ENCODE results near the gene SCN1A. TPM values are rescaled to one million over a fixed set of nuclear protein-coding genes. Genes with fewer than 3 reads are reported as not detected.

Gene SCN1A
- total and polyA plus RNA-seq, 10 of the 15 experiments (the other 5 are each of a cell fraction or from before 2014, with no cell fraction given): not detected

GRCh38 chr2:165967746-165968145, 160.1 kb downstream of the SCN1A start:
- TF ChIP-seq ZNF207 (IDR thresholded peaks at IDR 0.05; ENCODE audit: borderline replicate concordance) (no peak), POLR2A (IDR thresholded peaks at IDR 0.05; ENCODE audit: low read depth, low read length) (no peak), FOS (IDR thresholded peaks at IDR 0.05; ENCODE audit: borderline replicate concordance, extremely low read depth, insufficient read length) (no peak)
- Histone ChIP-seq H2AFZ (ENCODE audit: control insufficient read depth, low read depth, low read length) (no peak overlapping the region), H3K36me3 (ENCODE audit: control insufficient read depth in 2 of 2, insufficient read depth in 2 of 2, low read length in 1 of 2) (no peaks in the 10 kb centered on the region), H3K4me1 (ENCODE audit: control insufficient read depth, insufficient read depth, low read length) (no peaks in the 10 kb centered on the region), H3K4me2 (ENCODE audit: control insufficient read depth, insufficient read depth) (no peak overlapping the region), H3K27me3 (replicated peaks in 1 of 2; ENCODE audit: control insufficient read depth in 2 of 2, insufficient read depth in 2 of 2, low read length in 1 of 2) (no peaks in the 10 kb centered on the region), H3K79me2 (ENCODE audit: control insufficient read depth, insufficient read depth, low read length) (no peaks in the 10 kb centered on the region), H3K4me3 (no peak overlapping the region), H3K9me3 (replicated peaks; ENCODE audit: control insufficient read depth, insufficient read depth, low read length) (no peaks in the 10 kb centered on the region), H4K20me1 (ENCODE audit: control insufficient read depth, insufficient read depth) (no peaks in the 10 kb centered on the region), H3K27ac (ENCODE audit: control insufficient read depth, insufficient read depth) (no peak overlapping the region), H3K9ac (ENCODE audit: control insufficient read depth, insufficient read depth, low read length) (no peak overlapping the region)
- BruUV-seq (replicated peaks): no TSS peak
- ChIA-PET CTCF (no interaction called here), SMC1A (ENCODE audit: uncharacterized antibody, unreplicated experiment) (no interaction called here), RAD21 (ENCODE audit: unreplicated experiment) (no interaction called here), POLR2A (no interaction called here)
- no peak for FAIRE-seq
- no peak for ATAC-seq
- no peak for DNase-seq (ENCODE audit: low read depth, low spot score)
- in situ Hi-C loops (cut with MboI): no loop called here
- 0% methylated on average over 3 of the region's 3 CpGs for WGBS (ENCODE audit: insufficient coverage, insufficient replicate concordance, low lambda C conversion rate, missing lambda C conversion rate)
- intact Hi-C loops (cut with micrococcal nuclease; ENCODE audit: unreplicated experiment): no loop called here

DNA sequence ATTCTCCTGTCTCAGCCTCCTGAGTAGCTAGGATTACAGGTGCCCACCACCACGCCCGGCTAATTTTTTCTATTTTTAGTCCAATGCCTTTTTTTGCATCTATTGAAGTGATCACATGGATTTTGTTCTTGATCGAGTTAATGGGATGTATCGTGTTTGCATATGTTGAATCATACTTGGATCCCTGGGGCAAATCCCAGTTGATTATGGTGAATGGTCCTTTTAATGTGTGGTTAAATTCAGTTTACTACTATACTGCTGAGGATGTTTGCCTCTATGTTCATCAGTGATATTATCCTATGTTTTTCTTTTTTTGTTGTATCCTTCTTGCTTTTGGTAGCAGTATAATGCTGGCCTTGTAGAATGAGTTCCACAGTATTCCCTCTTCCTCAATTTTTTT, 166.0 kb downstream of the SCN1A start:
- Histone ChIP-seq H3K27me3 (replicated peaks in 1 of 2; ENCODE audit: control insufficient read depth in 2 of 2, insufficient read depth in 2 of 2, low read length in 1 of 2) (no peaks in the 10 kb centered on the region), H3K4me2 (ENCODE audit: control insufficient read depth, insufficient read depth) (no peak overlapping the region), H3K79me2 (ENCODE audit: control insufficient read depth, insufficient read depth, low read length) (no peaks in the 10 kb centered on the region), H3K4me1 (ENCODE audit: control insufficient read depth, insufficient read depth, low read length) (no peaks in the 10 kb centered on the region), H3K27ac (ENCODE audit: control insufficient read depth, insufficient read depth) (no peak overlapping the region), H3K9me3 (replicated peaks; ENCODE audit: control insufficient read depth, insufficient read depth, low read length) (no peaks in the 10 kb centered on the region), H2AFZ (ENCODE audit: control insufficient read depth, low read depth, low read length) (no peak overlapping the region), H4K20me1 (ENCODE audit: control insufficient read depth, insufficient read depth) (no peaks in the 10 kb centered on the region), H3K36me3 (ENCODE audit: control insufficient read depth in 2 of 2, insufficient read depth in 2 of 2, low read length in 1 of 2) (no peaks in the 10 kb centered on the region), H3K9ac (ENCODE audit: control insufficient read depth, insufficient read depth, low read length) (no peak overlapping the region), H3K4me3 (no peak overlapping the region)
- SMC1A ChIA-PET (ENCODE audit: uncharacterized antibody, unreplicated experiment): no interaction called here
- FAIRE-seq (no peak), ATAC-seq (no peak), DNase-seq (ENCODE audit: low read depth, low spot score) (no peak)
- intact Hi-C loops (cut with micrococcal nuclease; ENCODE audit: unreplicated experiment): no loop called here
- no TSS peak for BruUV-seq (replicated peaks)
- 55% methylated on average over 4 of the region's 4 CpGs for WGBS (ENCODE audit: insufficient coverage, insufficient replicate concordance, low lambda C conversion rate, missing lambda C conversion rate)
- POLR2A ChIA-PET: no interaction called here
- RAD21 ChIA-PET (ENCODE audit: unreplicated experiment): no interaction called here
- CTCF ChIA-PET: no interaction called here
- in situ Hi-C loops (cut with MboI): no loop called here
- TF ChIP-seq SIN3A (IDR thresholded peaks at IDR 0.05; ENCODE audit: low read depth, low read length) (no peak), BCL11A (IDR thresholded peaks at IDR 0.05; ENCODE audit: low read depth, low read length) (no peak), PRDM15 (CRISPR knock-in tag; IDR thresholded peaks at IDR 0.05) (no peak), IKZF2 (IDR thresholded peaks at IDR 0.05) (no peak), SRF (IDR thresholded peaks at IDR 0.05; ENCODE audit: low read depth in 2 of 2, low read length in 2 of 2) (no peak), CTCF (IDR thresholded peaks at IDR 0.05 in 2 of 3, conservative IDR thresholded peaks at IDR 0.05 in 1 of 3; ENCODE audit: control insufficient read depth in 2 of 3, extremely low read depth in 1 of 3, insufficient read depth in 1 of 3, low read depth in 3 of 3, low read length in 3 of 3) (no peak), TCF3 (IDR thresholded peaks at IDR 0.05; ENCODE audit: borderline replicate concordance, insufficient read depth, low read depth, low read length) (no peak), CHD2 (IDR thresholded peaks at IDR 0.05; ENCODE audit: borderline replicate concordance, low read depth, low read length) (no peak), SMAD5 (IDR thresholded peaks at IDR 0.05; ENCODE audit: low read depth) (no peak), SREBF1 (IDR thresholded peaks at IDR 0.05; ENCODE audit: low read length) (no peak)

All from GM12878 (cell line).